Astrocyte of the spinal cord (primary cell): Measurements from ENCODE around the gene FGF16.
"Not testable (repeated sequence)": the region's sequence is repeated elsewhere in the genome, so short reads cannot be mapped to it uniquely, and the experiment has no call there.

Experiments used
- DNase-seq: peaks from one replicate; pipeline ENCODE4 v3.0.0; 2011; ENCODE audit warnings: low read depth, low spot score
- H3K4me3 ChIP-seq: 2 replicates; pipeline ENCODE4 v1.5.1; 2011; ENCODE audit warnings: low read depth, mild to moderate bottlenecking, low read length, moderate library complexity
- CTCF ChIP-seq: IDR thresholded peaks from 2 replicates; pipeline ENCODE4 v1.5.1; 2012; ENCODE audit warnings: low read depth, mild to moderate bottlenecking, low read length, inconsistent platforms
- in situ Hi-C: cut with HindIII; loops from 2 replicates; pipeline ENCODE4 v1.10.0; 2017; ENCODE audit warnings: low sequenced_read_pairs

Gene FGF16

GRCh38 chrX:77446908-77447652, at the start of gene FGF16:
Gene FGF16, plus strand, starts transcription at chrX:77447389. Its CDS starts 286 bp downstream, at chrX:77447675.
- in situ Hi-C loops, result no loop called here
- no peak for TF ChIP-seq CTCF
- peak within 1 kb of the TSS; percentile 31 for H3K4me3 ChIP-seq
- no peak for DNase-seq

- TF ChIP-seq CTCF, result no peak
- in situ Hi-C loops, result no loop called here
- no peak for DNase-seq
- no peak overlapping the region for H3K4me3 ChIP-seq
Measured at GRCh38 chrX:77398330-77398954, 48.7 kb upstream of the FGF16 start.

GRCh38 chrX:77404419-77404818, 42.8 kb upstream of the FGF16 start:
- H3K4me3 ChIP-seq, result no peak overlapping the region
- in situ Hi-C loops, result no loop called here
- DNase-seq, result no peak
- TF ChIP-seq CTCF, result no peak

GRCh38 chrX:77407821-77408220, 39.4 kb upstream of the FGF16 start:
- DNase-seq, H3K4me3 ChIP-seq, in situ Hi-C loops: not testable (repeated sequence)

GRCh38 chrX:77412631-77413030, 34.6 kb upstream of the FGF16 start:
- H3K4me3 ChIP-seq, result no peak overlapping the region
- no peak for DNase-seq
- in situ Hi-C loops, result no loop called here
- no peak for TF ChIP-seq CTCF

GRCh38 chrX:77415161-77415560, 32.0 kb upstream of the FGF16 start:
- in situ Hi-C loops, result no loop called here
- TF ChIP-seq CTCF, result peak; percentile 25
- no peak overlapping the region for H3K4me3 ChIP-seq
- no peak for DNase-seq

- no peak overlapping the region for H3K4me3 ChIP-seq
- DNase-seq, result no peak
- in situ Hi-C loops, result no loop called here
- no peak for TF ChIP-seq CTCF
Measured at GRCh38 chrX:77415882-77416281, 31.3 kb upstream of the FGF16 start.
